Ovary (tissue), 9 donors: ENCODE data around the gene THADA. TPM values are rescaled to one million over a fixed set of nuclear protein-coding genes. Genes with fewer than 3 reads are reported as not detected.

Source experiments
- DNase-seq, 5 donors: peaks; one replicate each; pipeline ENCODE4 v3.0.0-alpha.2; 2019 to 2020
- H3K27ac ChIP-seq, 2 donors: fragments of 200-600 bp; one replicate each; pipeline versions ENCODE4 v1.5.1 to v1.8.0; 2019 to 2022
- H3K27me3 ChIP-seq: fragments of 200-600 bp; one replicate; pipeline ENCODE4 v1.8.0; 2022
- H3K36me3 ChIP-seq: fragments of 200-600 bp; sonication (generic); one replicate; pipeline ENCODE4 v1.5.1; 2019
- H3K4me1 ChIP-seq: one replicate; pipeline ENCODE4 v1.8.1; 2013; ENCODE audit warnings: mild to moderate bottlenecking, moderate library complexity; ENCODE audit not compliant: insufficient read depth
- H3K4me3 ChIP-seq: fragments of 200-600 bp; sonication (generic); one replicate; pipeline ENCODE4 v1.5.1; 2017
- H3K9me3 ChIP-seq, 2 donors: fragments of 200-600 bp in 1 of 2; sonication (generic) in 1 of 2; one replicate each; pipeline versions ENCODE4 v1.5.1 to v1.8.1; 2013 to 2019; ENCODE audit warnings: mild to moderate bottlenecking in 1 of 2, moderate library complexity in 1 of 2
- EP300 ChIP-seq: sonication (generic); formaldehyde crosslinking; IDR thresholded peaks from one replicate; pipeline ENCODE4 v1.6.1; 2017; ENCODE audit warnings: antibody characterized with exemption
- POLR2A ChIP-seq: fragments of 450-650 bp; IDR thresholded peaks from one replicate; pipeline ENCODE4 v1.6.1; 2017; ENCODE audit warnings: antibody characterized with exemption, mild to moderate bottlenecking, moderate library complexity
- WGBS, 3 donors: extraction: QIAGEN DNeasy Blood & Tissue Kit in 1 of 3; methylation state at CpG; one replicate each; pipeline versions ENCODE4 v1.1.5 to v1.1.7; 2013 to 2017; 5-methylcytosine and 5-hydroxymethylcytosine counted together
- intact Hi-C, 4 donors: fragments of 100-400 bp; cut with DNase I; formaldehyde crosslinking; loops; one replicate each; pipeline versions ENCODE4 v1.11.0 to v1.15.1; 2022 to 2023
- polyA plus RNA-seq, 2 donors: library from polyadenylated mRNA; stranded (reverse); fragments of 200-250 nt in 1 of 2; fragments of 350-450 nt in 1 of 2; fragmentation: Illumina TruSeq in 1 of 2; extraction: RNeasy Lipid Tissue Mini Kit (QIAGEN cat#74804) in 1 of 2; gene quantifications; one replicate each; pipeline ENCODE4 v1.2.3, GENCODE V29; 2013 to 2014
- total RNA-seq, 7 donors: library from RNA; depleted of rRNA in 2 of 7; stranded (reverse); fragments of >200 nt in 2 of 7; fragmentation: NEBNext Ultra II Directional in 3 of 7; extraction: Animal tissue kit (Norgen Biotek cat#: 25700) in 3 of 7; gene quantifications; one replicate each; pipeline versions ENCODE4 v1.1.0 to v1.2.4, GENCODE V29; 2016 to 2023
- TF ChIP-seq, protein P1 (sequence below), 3 donors: fragments of 450-650 bp in 2 of 3; fragments of 200-600 bp in 1 of 3; IDR thresholded peaks; one replicate each; pipeline versions ENCODE4 v1.5.1 to v1.8.0; 2016 to 2022; ENCODE audit warnings: antibody characterized with exemption in 3 of 3, mild to moderate bottlenecking in 1 of 3
- donor health status: DM: no; HTN: no; CAD: no; lungs with moderate emphysema.
- donor health status: DM: no; HTN: no; CAD: no.
- donor health status: Bipolar disorder and iron deficiency.
- donor health status: DM: yes; HTN: yes; CAD: no.
- donor health status: DM: no; HTN: no; CAD: no.
- donor health status: DM: yes; HTN: yes; CAD: no.

The THADA gene
- total and polyA plus RNA-seq, 9 donors: 14.0 to 46.8 (median 28.6) TPM

DNA sequence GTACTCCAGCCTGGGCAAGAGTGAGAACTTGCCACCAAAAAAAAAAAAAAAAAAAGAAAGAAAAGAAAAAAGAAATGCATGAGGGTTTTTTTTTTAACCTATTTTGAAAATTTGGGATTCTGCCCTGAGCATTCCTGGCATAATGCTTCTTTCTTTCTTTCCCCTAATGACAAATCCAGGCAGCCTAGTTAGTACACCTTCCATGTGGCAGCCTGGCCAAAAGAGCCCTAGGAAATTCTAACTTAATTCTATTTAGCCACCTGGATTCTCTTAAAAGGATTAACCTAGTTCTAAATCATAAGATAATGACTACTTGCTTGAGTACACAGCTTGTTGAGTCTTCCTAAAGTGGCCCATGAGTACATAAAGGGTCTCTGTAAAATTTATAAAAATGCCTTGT lies 160.1 kb downstream of the THADA start:
- intact Hi-C loops: no loop called here
- Histone ChIP-seq H3K4me3 (no peak overlapping the region), H3K9me3 (no peaks in the 10 kb centered on the region), H3K27me3 (no peaks in the 10 kb centered on the region), H3K27ac (no peak overlapping the region), H3K4me1 (no peaks in the 10 kb centered on the region), H3K36me3 (no peaks in the 10 kb centered on the region)
- no peak for DNase-seq
- TF ChIP-seq EP300 (no peak), POLR2A (no peak)
- TF ChIP-seq, protein P1, sequence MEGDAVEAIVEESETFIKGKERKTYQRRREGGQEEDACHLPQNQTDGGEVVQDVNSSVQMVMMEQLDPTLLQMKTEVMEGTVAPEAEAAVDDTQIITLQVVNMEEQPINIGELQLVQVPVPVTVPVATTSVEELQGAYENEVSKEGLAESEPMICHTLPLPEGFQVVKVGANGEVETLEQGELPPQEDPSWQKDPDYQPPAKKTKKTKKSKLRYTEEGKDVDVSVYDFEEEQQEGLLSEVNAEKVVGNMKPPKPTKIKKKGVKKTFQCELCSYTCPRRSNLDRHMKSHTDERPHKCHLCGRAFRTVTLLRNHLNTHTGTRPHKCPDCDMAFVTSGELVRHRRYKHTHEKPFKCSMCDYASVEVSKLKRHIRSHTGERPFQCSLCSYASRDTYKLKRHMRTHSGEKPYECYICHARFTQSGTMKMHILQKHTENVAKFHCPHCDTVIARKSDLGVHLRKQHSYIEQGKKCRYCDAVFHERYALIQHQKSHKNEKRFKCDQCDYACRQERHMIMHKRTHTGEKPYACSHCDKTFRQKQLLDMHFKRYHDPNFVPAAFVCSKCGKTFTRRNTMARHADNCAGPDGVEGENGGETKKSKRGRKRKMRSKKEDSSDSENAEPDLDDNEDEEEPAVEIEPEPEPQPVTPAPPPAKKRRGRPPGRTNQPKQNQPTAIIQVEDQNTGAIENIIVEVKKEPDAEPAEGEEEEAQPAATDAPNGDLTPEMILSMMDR (IDR thresholded peaks at IDR 0.05): no peak

DNA sequence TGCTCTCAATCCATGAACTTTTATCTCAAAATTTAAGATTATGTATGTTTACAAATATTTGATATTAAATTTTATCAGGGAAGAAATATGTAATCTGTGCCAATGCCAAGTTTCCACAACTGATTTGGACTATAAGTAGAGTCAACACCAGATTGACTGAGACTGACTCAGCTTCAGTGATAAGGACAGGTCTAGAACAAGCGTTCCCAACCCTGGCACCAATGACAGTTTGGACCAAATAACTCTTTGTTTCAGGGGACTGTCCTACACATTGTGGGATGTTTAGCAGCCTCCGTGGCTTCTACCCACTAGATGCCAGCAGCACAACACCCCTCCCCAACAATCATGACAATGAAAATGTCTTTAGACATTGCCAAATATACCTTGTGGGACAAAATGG lies 165.3 kb downstream of the THADA start:
- H3K27me3 ChIP-seq: no peaks in the 10 kb centered on the region
- no peak overlapping the region for H3K4me3 ChIP-seq
- WGBS, 3 donors: 65 to 76% (median 70%) methylated on average over 2 of the region's 2 CpGs
- H3K27ac ChIP-seq: no peak overlapping the region
- intact Hi-C loops: no loop called here
- DNase-seq: no peak
- H3K9me3 ChIP-seq: no peaks in the 10 kb centered on the region
- peaks cover 3% of the 10 kb centered on the region for H3K4me1 ChIP-seq
- H3K36me3 ChIP-seq: no peaks in the 10 kb centered on the region
- no peak for TF ChIP-seq POLR2A
- TF ChIP-seq, protein P1 (IDR thresholded peaks at IDR 0.05): no peak

DNA sequence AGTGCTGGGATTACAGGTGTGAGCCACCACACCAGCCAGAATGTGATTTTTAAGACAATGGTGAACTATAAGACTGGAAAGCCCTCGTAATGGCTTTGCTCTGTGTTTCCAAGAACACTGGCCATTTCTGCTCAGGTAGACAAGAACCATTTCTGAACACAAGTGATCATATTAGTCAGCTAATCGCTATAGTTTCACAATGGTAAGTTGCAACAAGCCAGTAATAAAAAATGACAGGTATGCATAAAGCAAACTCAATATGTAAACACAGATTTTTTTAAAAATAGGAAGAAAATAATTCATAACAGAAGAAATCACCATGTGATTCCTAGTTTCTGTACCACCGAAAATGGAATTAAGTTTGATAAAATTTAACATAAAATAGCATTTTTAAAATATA lies 166.5 kb downstream of the THADA start:
- intact Hi-C loops: no loop called here
- Histone ChIP-seq H3K9me3 (no peaks in the 10 kb centered on the region), H3K4me3 (no peak overlapping the region), H3K36me3 (no peaks in the 10 kb centered on the region), H3K27me3 (no peaks in the 10 kb centered on the region), H3K4me1 (peaks cover 5% of the 10 kb centered on the region), H3K27ac (no peak overlapping the region)
- 94 to 98% (median 95%) methylated on average over 3 of the region's 3 CpGs for WGBS, 3 donors
- DNase-seq: no peak
- TF ChIP-seq, protein P1 (IDR thresholded peaks at IDR 0.05): no peak
- TF ChIP-seq EP300 (no peak), POLR2A (no peak)

DNA sequence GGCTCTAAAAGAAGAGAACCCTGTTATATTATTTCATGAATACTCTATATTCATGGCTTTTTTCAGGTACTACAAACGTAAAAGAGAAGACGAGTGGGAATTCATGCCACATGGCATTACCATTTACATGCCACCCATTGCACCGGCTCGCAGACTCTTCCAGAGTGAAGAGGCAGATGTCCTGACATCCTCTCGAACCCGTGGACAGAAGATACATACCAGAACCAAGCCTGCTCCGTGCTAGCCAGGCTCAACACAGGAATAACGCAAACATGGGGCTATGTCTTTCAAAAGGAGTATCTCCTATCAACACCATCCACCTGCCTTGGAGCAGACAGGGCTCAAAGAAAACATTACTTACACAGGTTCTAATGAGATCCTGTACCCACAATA lies 168.8 kb downstream of the THADA start:
- Histone ChIP-seq H3K27me3 (no peaks in the 10 kb centered on the region), H3K27ac (no peak overlapping the region), H3K36me3 (no peaks in the 10 kb centered on the region), H3K4me3 (no peak overlapping the region), H3K9me3 (no peaks in the 10 kb centered on the region), H3K4me1 (peaks cover 7% of the 10 kb centered on the region)
- DNase-seq: no peak
- intact Hi-C loops: no loop called here
- 92 to 96% (median 92%) methylated on average over 8 of the region's 8 CpGs for WGBS, 3 donors
- no peak for TF ChIP-seq EP300
- TF ChIP-seq POLR2A: no peak
- TF ChIP-seq, protein P1 (IDR thresholded peaks at IDR 0.05): no peak
